Kidney tubule cell (primary cell): ENCODE measurements around the gene SYCE1.

ENCODE experiments used
- DNase-seq: peaks from one replicate; pipeline ENCODE4 v3.0.0-alpha.2; 2018; ENCODE audit warnings: low spot score

The SYCE1 gene

GRCh38 chr10:133511408-133511807 lies 54.0 kb downstream of the SYCE1 start:
- DNase-seq, result no peak

DNA sequence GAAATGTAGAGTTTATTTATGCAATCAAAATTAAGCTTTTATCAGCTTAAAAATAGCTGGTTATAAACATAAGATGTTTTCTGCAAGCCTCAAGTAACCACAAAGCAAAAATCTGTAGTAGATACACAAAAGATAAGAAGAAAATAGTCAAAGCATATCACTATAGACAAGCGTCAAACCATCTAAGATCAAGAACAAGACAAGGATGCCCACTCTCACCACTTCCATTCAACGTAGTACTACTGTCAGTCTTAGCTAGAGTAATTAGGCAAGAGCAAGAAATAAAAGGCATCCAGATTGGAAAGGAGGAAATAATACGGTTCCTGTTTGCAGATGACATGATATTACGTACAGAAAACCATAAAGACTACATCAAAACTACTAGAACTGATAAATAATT lies 55.7 kb downstream of the SYCE1 start:
- DNase-seq, result no peak
